Naive thymus-derived CD8-positive, alpha-beta T cell (primary cell): Measurements from ENCODE around the gene CEP44. TPM values are rescaled to one million over a fixed set of nuclear protein-coding genes. Genes with fewer than 3 reads are reported as not detected.
A peak's percentile ranks its signal among the peaks of the same experiment; 100 is the strongest.
"Not testable (repeated sequence)": the region's sequence is repeated elsewhere in the genome, so short reads cannot be mapped to it uniquely, and the experiment has no call there.

Experiments used
- ATAC-seq, 2 donors: fragments of 150-1000 bp; cut with Tn5 transposase in 1 of 2; sonication (Bioruptor Pico), chemical (Tn5 transposase) in 1 of 2; 1 replicate in 1 of 2; 2 replicates in 1 of 2; pipeline ENCODE4 v1.10.0; 2021; ENCODE audit warnings: mild to moderate bottlenecking in 2 of 2, moderate library complexity in 2 of 2
- POLR2A ChIA-PET: fragments of 350-600 bp; sonication (Branson Sonifier 250); formaldehyde crosslinking; loops from one replicate; lab custom pipeline; 2021; ENCODE audit warnings: antibody characterized with exemption; lab: Charles Lee
- DNase-seq, 10 donors: peaks; one replicate each; pipeline versions ENCODE4 v3.0.0 to v3.0.0-alpha.2; 2020 to 2022
- H3K27ac Mint-ChIP-seq, 10 donors: one replicate each; pipeline ENCODE4 v1.8.0; 2020 to 2022; ENCODE audit warnings: mild to moderate bottlenecking in 10 of 10, mixed read lengths in 10 of 10, moderate library complexity in 4 of 10, inconsistent platforms in 1 of 10
- H3K27me3 Mint-ChIP-seq, 5 donors: one replicate each; pipeline ENCODE4 v1.8.0; 2021 to 2022; ENCODE audit warnings: mixed read lengths in 5 of 5
- H3K36me3 Mint-ChIP-seq, 3 donors: one replicate each; pipeline ENCODE4 v1.8.0; 2020 to 2022; ENCODE audit warnings: mixed read lengths in 3 of 3, mild to moderate bottlenecking in 2 of 3, inconsistent platforms in 1 of 3
- H3K4me1 Mint-ChIP-seq, 4 donors: one replicate each; pipeline ENCODE4 v1.8.0; 2021 to 2022; ENCODE audit warnings: mixed read lengths in 4 of 4
- H3K4me3 Mint-ChIP-seq, 10 donors: one replicate each; pipeline ENCODE4 v1.8.0; 2020 to 2022; ENCODE audit warnings: mild to moderate bottlenecking in 10 of 10, mixed read lengths in 10 of 10, moderate library complexity in 6 of 10, inconsistent platforms in 1 of 10
- H3K9me3 Mint-ChIP-seq, 9 donors: one replicate each; pipeline ENCODE4 v1.8.0; 2020 to 2022; ENCODE audit warnings: mixed read lengths in 9 of 9, mild to moderate bottlenecking in 3 of 9, inconsistent platforms in 1 of 9, moderate library complexity in 1 of 9
- polyA plus RNA-seq, 3 donors: library from polyadenylated mRNA; unstranded; fragments of 300-500 nt; fragmentation: Illumina TruSeq; gene quantifications; one replicate each; pipeline ENCODE4 v1.2.3, GENCODE V29; 2021
- total RNA-seq, 8 experiments: library from RNA in 2 of 8; stranded (reverse) in 2 of 8; gene quantifications; one replicate each; pipeline ENCODE4 v1.2.3 and lab custom pipeline; 2021 to 2026

Gene CEP44
- total and polyA plus RNA-seq, 5 experiments from 2014 or later: 6.6 to 23.4 (median 7.6) TPM

GRCh38 chr4:174281182-174281737, 2.5 kb upstream of the CEP44 start:
- POLR2A ChIA-PET: no interaction called here
- ATAC-seq: no peak
- DNase-seq: no peak
- Mint-ChIP-seq H3K4me3 (peak overlapping the region in 9 of 10 donors; percentile 8 to 66 (median 52)), H3K27me3 (no peaks in the 10 kb centered on the region), H3K4me1 (peaks cover 29 to 87% (median 70%) of the 10 kb centered on the region in 4 donors), H3K27ac (peak overlapping the region in 4 of 10 donors; percentile 4 to 82 (median 43)), H3K36me3 (peaks cover 0 to 22% (median 15%) of the 10 kb centered on the region in 3 donors), H3K9me3 (peaks cover 0 to 7% (median 0%) of the 10 kb centered on the region in 9 donors)

GRCh38 chr4:174281901-174282300, 1.8 kb upstream of the CEP44 start:
- Mint-ChIP-seq H3K4me3 (peak overlapping the region in 8 of 10 donors; percentile 34 to 100 (median 96)), H3K9me3 (peaks cover 0 to 7% (median 0%) of the 10 kb centered on the region in 9 donors), H3K27ac (peak overlapping the region in 3 of 10 donors; percentile 69 to 100 (median 100)), H3K27me3 (no peaks in the 10 kb centered on the region), H3K36me3 (peaks cover 0 to 22% (median 15%) of the 10 kb centered on the region in 3 donors), H3K4me1 (peaks cover 29 to 87% (median 73%) of the 10 kb centered on the region in 4 donors)
- DNase-seq (no peak), ATAC-seq (no peak)
- POLR2A ChIA-PET: no interaction called here

- Mint-ChIP-seq H3K4me1 (peaks cover 28 to 86% (median 72%) of the 10 kb centered on the region in 4 donors), H3K27me3 (no peaks in the 10 kb centered on the region), H3K27ac (peak overlapping the region; percentile 99 to 100 (median 100)), H3K9me3 (peaks cover 0 to 7% (median 0%) of the 10 kb centered on the region in 9 donors), H3K36me3 (peaks cover 0 to 22% (median 15%) of the 10 kb centered on the region in 3 donors), H3K4me3 (peak overlapping the region; percentile 94 to 100 (median 99))
- POLR2A ChIA-PET: interaction anchor here (1.3 to 1.7 kb wide), 2 partner anchors 913 to 949 kb away, joined by 5 read pairs; partner anchors contain the start of genes HMGB2 and SAP30
- ATAC-seq: peak; percentile 93 to 94
- peak; percentile 49 to 90 (median 82) for DNase-seq
Measured at GRCh38 chr4:174282836-174283506, 740 bp upstream of the CEP44 start.

- peak in 2 of 10 donors; percentile 4 to 13 for DNase-seq
- H3K9me3 Mint-ChIP-seq: peaks cover 0 to 1% (median 0%) of the 10 kb centered on the region in 9 donors
- H3K4me1 Mint-ChIP-seq: peaks cover 26 to 89% (median 66%) of the 10 kb centered on the region in 4 donors
Measured at GRCh38 chr4:174284487-174284886, 776 bp downstream of the CEP44 start.

GRCh38 chr4:174286870-174287269, 3.2 kb downstream of the CEP44 start:
- Mint-ChIP-seq H3K36me3 (peaks cover 5 to 9% (median 9%) of the 10 kb centered on the region in 3 donors), H3K4me1 (peaks cover 17 to 84% (median 52%) of the 10 kb centered on the region in 4 donors), H3K27me3 (no peaks in the 10 kb centered on the region), H3K9me3 (peaks cover 0 to 9% (median 5%) of the 10 kb centered on the region in 9 donors), H3K4me3 (no peak overlapping the region), H3K27ac (no peak overlapping the region)
- POLR2A ChIA-PET: no interaction called here
- ATAC-seq (no peak), DNase-seq (no peak)

More at GRCh38 chr4:174284487-174284886, 776 bp downstream of the CEP44 start:
- Mint-ChIP-seq H3K27me3 (no peaks in the 10 kb centered on the region), H3K27ac (peak overlapping the region; percentile 99 to 100 (median 100)), H3K4me3 (peak overlapping the region; percentile 94 to 100 (median 99)), H3K36me3 (peaks cover 0 to 16% (median 9%) of the 10 kb centered on the region in 3 donors)
- no peak for ATAC-seq
- POLR2A ChIA-PET: interaction anchor here (1.7 kb wide), 1 partner anchor 950 kb away, joined by 5 read pairs; the partner anchor contains the start of gene HMGB2

GRCh38 chr4:174292473-174292872, 8.8 kb downstream of the CEP44 start:
- ATAC-seq (no peak), DNase-seq (no peak)
- POLR2A ChIA-PET: no interaction called here
- H3K4me3 Mint-ChIP-seq: no peak overlapping the region
- H3K9me3 Mint-ChIP-seq: peaks cover 6 to 28% (median 16%) of the 10 kb centered on the region in 9 donors
- peaks cover 3 to 39% (median 18%) of the 10 kb centered on the region in 4 donors for H3K4me1 Mint-ChIP-seq
- H3K27me3 Mint-ChIP-seq: no peaks in the 10 kb centered on the region
- H3K27ac Mint-ChIP-seq: peak overlapping the region in 2 of 10 donors; percentile 49 to 67
- H3K36me3 Mint-ChIP-seq: peaks cover 15 to 32% (median 20%) of the 10 kb centered on the region in 3 donors

GRCh38 chr4:174294641-174295040, 10.9 kb downstream of the CEP44 start:
- H3K27me3 Mint-ChIP-seq: not testable (repeated sequence)

GRCh38 chr4:174295142-174295541, 11.4 kb downstream of the CEP44 start:
- Mint-ChIP-seq H3K4me1 (peaks cover 4 to 24% (median 11%) of the 10 kb centered on the region in 4 donors), H3K9me3 (peaks cover 5 to 28% (median 16%) of the 10 kb centered on the region in 9 donors), H3K36me3 (peaks cover 15 to 39% (median 39%) of the 10 kb centered on the region in 3 donors)
- DNase-seq, ATAC-seq, POLR2A ChIA-PET, H3K27me3 Mint-ChIP-seq, H3K27ac Mint-ChIP-seq, H3K4me3 Mint-ChIP-seq: not testable (repeated sequence)

More at GRCh38 chr4:174294641-174295040, 10.9 kb downstream of the CEP44 start:
- H3K4me3 Mint-ChIP-seq, POLR2A ChIA-PET, DNase-seq, ATAC-seq, H3K27ac Mint-ChIP-seq: not testable (repeated sequence)
- H3K36me3 Mint-ChIP-seq: peaks cover 15 to 35% (median 34%) of the 10 kb centered on the region in 3 donors
- H3K4me1 Mint-ChIP-seq: peaks cover 4 to 22% (median 11%) of the 10 kb centered on the region in 4 donors
- H3K9me3 Mint-ChIP-seq: peaks cover 6 to 28% (median 16%) of the 10 kb centered on the region in 9 donors

GRCh38 chr4:174303687-174304086, 20.0 kb downstream of the CEP44 start:
- H3K27me3 Mint-ChIP-seq: no peaks in the 10 kb centered on the region
- no peak for ATAC-seq
- POLR2A ChIA-PET: no interaction called here
- no peak overlapping the region for H3K4me3 Mint-ChIP-seq
- no peak overlapping the region for H3K27ac Mint-ChIP-seq
- H3K36me3 Mint-ChIP-seq: peaks cover 0 to 73% (median 38%) of the 10 kb centered on the region in 3 donors
- H3K4me1 Mint-ChIP-seq: peaks cover 0 to 17% (median 3%) of the 10 kb centered on the region in 4 donors
- no peak for DNase-seq
- H3K9me3 Mint-ChIP-seq: no peaks in the 10 kb centered on the region

GRCh38 chr4:174304664-174305063, 21.0 kb downstream of the CEP44 start:
- Mint-ChIP-seq H3K4me3 (no peak overlapping the region), H3K27me3 (no peaks in the 10 kb centered on the region), H3K4me1 (peaks cover 0 to 17% (median 3%) of the 10 kb centered on the region in 4 donors), H3K9me3 (no peaks in the 10 kb centered on the region), H3K36me3 (peaks cover 0 to 76% (median 42%) of the 10 kb centered on the region in 3 donors), H3K27ac (no peak overlapping the region)
- DNase-seq (no peak), ATAC-seq (no peak)
- POLR2A ChIA-PET: no interaction called here

GRCh38 chr4:174305961-174306360, 22.2 kb downstream of the CEP44 start:
- Mint-ChIP-seq H3K27me3 (no peaks in the 10 kb centered on the region), H3K4me3 (no peak overlapping the region), H3K27ac (no peak overlapping the region), H3K36me3 (peaks cover 0 to 69% (median 33%) of the 10 kb centered on the region in 3 donors), H3K9me3 (no peaks in the 10 kb centered on the region), H3K4me1 (peaks cover 0 to 4% (median 1%) of the 10 kb centered on the region in 4 donors)
- POLR2A ChIA-PET: interaction anchor here (0.6 kb wide), 1 partner anchor 9 kb away, joined by 4 read pairs; no protein-coding TSS in a partner anchor
- DNase-seq (no peak), ATAC-seq (no peak)

- Mint-ChIP-seq H3K36me3 (peaks cover 0 to 72% (median 31%) of the 10 kb centered on the region in 3 donors), H3K4me3 (no peak overlapping the region), H3K27me3 (no peaks in the 10 kb centered on the region), H3K4me1 (peaks cover 1 to 4% (median 2%) of the 10 kb centered on the region in 4 donors), H3K9me3 (no peaks in the 10 kb centered on the region), H3K27ac (no peak overlapping the region)
- POLR2A ChIA-PET: no interaction called here
- ATAC-seq (no peak), DNase-seq (no peak)
Measured at GRCh38 chr4:174307694-174308093, 24.0 kb downstream of the CEP44 start.
